ENCODE results near the gene CDKL2. TPM values are rescaled to one million over a fixed set of nuclear protein-coding genes. Genes with fewer than 3 reads are reported as not detected.

Gene CDKL2
- total RNA-seq: 0.18 TPM in 1 of 2 replicates, not detected in the other

GRCh38 chr4:75630174-75630936 is at the start of gene CDKL2:
CDKL2 (minus strand) TSS chr4:75630528; CDS start chr4:75625988, 4,540 bp downstream.

GRCh38 chr4:75673027-75673958 is 43.0 kb upstream of the CDKL2 start, which contains the start of gene G3BP2:
G3BP2 (minus strand) TSS chr4:75673411; CDS start chr4:75662025, 11,386 bp downstream.

GRCh38 chr4:75555294-75556164 is 74.8 kb downstream of the CDKL2 start, which contains the start of gene ODAPH:
ODAPH (plus strand) TSS chr4:75556066; CDS start chr4:75556083, 17 bp downstream.

Other genes with a start within 250 kb of the CDKL2 start
- gene RCHY1, start 116.1 kb downstream of the CDKL2 start, total RNA-seq: 5.8 and 11.8 TPM in 2 replicates
- 6.3 and 10.2 TPM in 2 replicates for gene THAP6, start 116.1 kb downstream of the CDKL2 start, total RNA-seq
- gene ODAPH, start 74.5 kb downstream of the CDKL2 start, total RNA-seq: not detected in 2 replicates
- gene G3BP2, start 42.9 kb upstream of the CDKL2 start, total RNA-seq: 101 and 103 TPM in 2 replicates
- 87.0 and 95.7 TPM in 2 replicates for gene USO1, start 94.0 kb upstream of the CDKL2 start, total RNA-seq

Data from cardiac atrium fibroblast (primary cell).